Psoas muscle (tissue), 8 donors: ENCODE measurements around the gene DPP4. TPM values are rescaled to one million over a fixed set of nuclear protein-coding genes. Genes with fewer than 3 reads are reported as not detected.

Experiments
- ATAC-seq, 4 donors: fragments of 200-7000 bp; cut with Tn5 transposase; one replicate each; pipeline ENCODE4 v1.9.1; 2020; ENCODE audit warnings: moderate library complexity in 3 of 4, mild to moderate bottlenecking in 2 of 4
- DNase-seq, 2 donors: peaks; one replicate each; pipeline ENCODE4 v3.0.0-alpha.2; 2020
- H3K27ac ChIP-seq: fragments of 200-600 bp; one replicate; pipeline ENCODE4 v1.8.0; 2022
- H3K27me3 ChIP-seq, 3 donors: fragments of 200-600 bp in 1 of 3; one replicate each; pipeline versions ENCODE4 v1.6.1 to v1.8.0; 2013 to 2022; ENCODE audit warnings: low read length in 2 of 3, mild to moderate bottlenecking in 2 of 3, moderate library complexity in 1 of 3; ENCODE audit not compliant: insufficient read depth in 3 of 3
- H3K36me3 ChIP-seq, 2 donors: fragments of 200-600 bp in 1 of 2; one replicate each; pipeline versions ENCODE4 v1.6.1 to v1.8.0; 2013 to 2022; ENCODE audit warnings: low read depth in 1 of 2, mild to moderate bottlenecking in 1 of 2, moderate library complexity in 1 of 2; ENCODE audit not compliant: insufficient read depth in 1 of 2
- H3K4me1 ChIP-seq: fragments of 200-600 bp; one replicate; pipeline ENCODE4 v1.8.0; 2022
- H3K4me3 ChIP-seq: fragments of 200-600 bp; one replicate; pipeline ENCODE4 v1.8.0; 2022; ENCODE audit warnings: mild to moderate bottlenecking
- H3K9me3 ChIP-seq: fragments of 200-600 bp; one replicate; pipeline ENCODE4 v1.8.0; 2022
- WGBS, 3 donors: extraction: QIAGEN DNeasy Blood & Tissue Kit; methylation state at CpG; one replicate each; pipeline versions ENCODE4 v1.1.6 to v1.1.7; 2013; 5-methylcytosine and 5-hydroxymethylcytosine counted together
- intact Hi-C, 2 donors: fragments of 100-400 bp; cut with DNase I; formaldehyde crosslinking; loops; one replicate each; pipeline versions ENCODE4 v1.11.0 to v1.14.2; 2022
- polyA plus RNA-seq, 3 donors: library from polyadenylated mRNA; stranded (reverse); fragments of 200-250 nt; gene quantifications; one replicate each; pipeline ENCODE4 v1.2.3, GENCODE V29; 2013
- total RNA-seq, 4 donors: library from RNA; stranded (reverse); fragmentation: NEBNext Ultra II Directional in 2 of 4; extraction: Animal tissue kit (Norgen Biotek cat#: 25700) in 2 of 4; gene quantifications; one replicate each; pipeline versions ENCODE4 v1.2.1 to v1.2.4, GENCODE V29; 2021 to 2023
- TF ChIP-seq, protein P1 (sequence below): fragments of 200-600 bp; IDR thresholded peaks from one replicate; pipeline ENCODE4 v1.8.0; 2022; ENCODE audit warnings: antibody characterized with exemption
- donor health status: healthy with polysubstance abuse.
- donor health status: DM: no; HTN: no; CAD: no; lungs with moderate emphysema.
- donor health status: Bipolar disorder and iron deficiency.
- donor health status: healthy.
- donor health status: DM: yes; HTN: yes; CAD: no.
- donor health status: DM: no; HTN: no; CAD: no.
- donor health status: DM: no; HTN: no; CAD: no.
- donor health status: DM: yes; HTN: yes; CAD: no.

The DPP4 gene
- total and polyA plus RNA-seq, 7 donors, result 0.25 to 3.1 (median 0.80) TPM

DNA sequence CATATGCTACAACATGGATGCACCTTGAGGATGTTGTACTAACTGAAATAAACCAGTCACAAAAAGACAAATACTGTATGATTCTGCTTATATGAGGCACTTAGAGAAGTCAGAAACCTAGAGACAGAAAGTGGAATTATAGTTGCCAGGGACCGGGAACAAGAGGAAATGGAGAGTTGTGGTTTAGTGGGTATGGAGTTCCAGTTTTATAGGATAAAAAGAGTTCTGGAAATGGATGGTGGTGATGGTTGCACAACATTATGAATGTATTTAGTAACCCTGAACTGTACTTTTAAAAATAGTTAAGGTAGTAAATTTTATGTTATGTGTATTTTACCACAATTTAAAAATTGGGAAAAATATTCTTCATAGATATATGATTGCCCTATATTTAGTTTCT is 97.7 kb downstream of the DPP4 start:
- Histone ChIP-seq H3K4me1 (no peaks in the 10 kb centered on the region), H3K27me3 (no peaks in the 10 kb centered on the region), H3K27ac (no peak overlapping the region), H3K9me3 (no peaks in the 10 kb centered on the region), H3K36me3 (no peaks in the 10 kb centered on the region), H3K4me3 (no peak overlapping the region)
- ATAC-seq (no peak), DNase-seq (no peak)
- TF ChIP-seq, protein P1, sequence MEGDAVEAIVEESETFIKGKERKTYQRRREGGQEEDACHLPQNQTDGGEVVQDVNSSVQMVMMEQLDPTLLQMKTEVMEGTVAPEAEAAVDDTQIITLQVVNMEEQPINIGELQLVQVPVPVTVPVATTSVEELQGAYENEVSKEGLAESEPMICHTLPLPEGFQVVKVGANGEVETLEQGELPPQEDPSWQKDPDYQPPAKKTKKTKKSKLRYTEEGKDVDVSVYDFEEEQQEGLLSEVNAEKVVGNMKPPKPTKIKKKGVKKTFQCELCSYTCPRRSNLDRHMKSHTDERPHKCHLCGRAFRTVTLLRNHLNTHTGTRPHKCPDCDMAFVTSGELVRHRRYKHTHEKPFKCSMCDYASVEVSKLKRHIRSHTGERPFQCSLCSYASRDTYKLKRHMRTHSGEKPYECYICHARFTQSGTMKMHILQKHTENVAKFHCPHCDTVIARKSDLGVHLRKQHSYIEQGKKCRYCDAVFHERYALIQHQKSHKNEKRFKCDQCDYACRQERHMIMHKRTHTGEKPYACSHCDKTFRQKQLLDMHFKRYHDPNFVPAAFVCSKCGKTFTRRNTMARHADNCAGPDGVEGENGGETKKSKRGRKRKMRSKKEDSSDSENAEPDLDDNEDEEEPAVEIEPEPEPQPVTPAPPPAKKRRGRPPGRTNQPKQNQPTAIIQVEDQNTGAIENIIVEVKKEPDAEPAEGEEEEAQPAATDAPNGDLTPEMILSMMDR, result no peak
- intact Hi-C loops, result no loop called here
- 88 to 92% (median 88%) methylated on average over 1 of the region's 1 CpG for WGBS, 3 donors

DNA sequence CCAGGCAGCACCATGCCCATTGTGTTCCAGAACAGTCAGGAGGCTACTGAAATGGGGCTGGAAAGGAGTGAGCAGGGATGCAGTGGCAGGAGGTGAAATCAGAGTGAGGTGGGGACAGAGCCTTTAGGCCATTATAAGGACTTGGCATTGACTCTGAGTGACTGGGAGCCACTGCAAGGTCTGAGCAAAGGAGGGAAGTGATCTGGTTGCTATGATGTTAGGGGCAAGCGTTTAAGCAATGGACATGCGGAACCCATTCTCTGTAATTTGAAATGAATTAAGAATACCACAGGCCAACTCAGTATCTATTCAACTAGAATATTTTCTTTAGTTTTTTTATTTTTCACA is 98.2 kb downstream of the DPP4 start:
- H3K9me3 ChIP-seq, result no peaks in the 10 kb centered on the region
- intact Hi-C loops, result no loop called here
- 94 to 98% (median 96%) methylated on average over 2 of the region's 2 CpGs for WGBS, 3 donors
- TF ChIP-seq, protein P1, result no peak
- no peak overlapping the region for H3K4me3 ChIP-seq
- no peaks in the 10 kb centered on the region for H3K4me1 ChIP-seq
- no peaks in the 10 kb centered on the region for H3K36me3 ChIP-seq
- ATAC-seq, result no peak
- H3K27me3 ChIP-seq, result no peaks in the 10 kb centered on the region
- DNase-seq, result no peak
- no peak overlapping the region for H3K27ac ChIP-seq

DNA sequence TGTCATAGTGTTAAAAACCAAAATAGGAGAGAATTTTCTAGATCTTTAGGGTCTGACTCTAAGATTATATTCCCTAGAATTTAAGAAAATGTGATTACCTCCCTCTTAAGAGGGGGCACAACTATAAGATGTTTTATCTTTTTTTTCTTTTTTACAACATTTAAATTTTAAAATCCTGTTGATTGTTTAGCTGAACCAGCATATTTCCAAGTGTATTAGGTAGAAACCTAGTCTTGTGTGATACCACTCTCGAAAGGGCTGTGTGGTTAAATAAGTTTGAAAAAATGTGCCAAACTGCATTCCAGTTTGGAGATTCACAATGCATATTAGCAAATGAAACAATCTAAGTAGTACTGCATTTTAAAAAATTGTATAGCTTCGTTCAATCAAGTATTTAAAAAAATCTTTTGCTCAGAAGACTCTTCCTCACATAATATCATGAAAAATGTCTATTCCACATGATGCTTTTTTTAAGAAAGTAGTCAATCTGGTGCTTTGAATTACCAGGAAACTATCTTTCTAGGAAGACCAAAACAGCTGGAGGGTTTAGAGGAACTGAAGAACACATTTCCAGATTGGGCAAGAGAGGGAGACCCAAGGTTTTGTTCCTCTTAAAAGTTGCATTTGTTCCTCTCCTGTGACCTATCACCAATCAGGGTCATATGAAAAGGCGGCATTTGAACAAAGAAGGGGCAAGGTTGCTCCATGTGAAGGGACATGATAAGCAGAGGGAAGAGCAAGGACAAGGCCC is 98.8 kb downstream of the DPP4 start:
- no peak for ATAC-seq
- no peaks in the 10 kb centered on the region for H3K4me1 ChIP-seq
- WGBS, 3 donors, result 77 to 84% (median 84%) methylated on average over 3 of the region's 3 CpGs

DNA sequence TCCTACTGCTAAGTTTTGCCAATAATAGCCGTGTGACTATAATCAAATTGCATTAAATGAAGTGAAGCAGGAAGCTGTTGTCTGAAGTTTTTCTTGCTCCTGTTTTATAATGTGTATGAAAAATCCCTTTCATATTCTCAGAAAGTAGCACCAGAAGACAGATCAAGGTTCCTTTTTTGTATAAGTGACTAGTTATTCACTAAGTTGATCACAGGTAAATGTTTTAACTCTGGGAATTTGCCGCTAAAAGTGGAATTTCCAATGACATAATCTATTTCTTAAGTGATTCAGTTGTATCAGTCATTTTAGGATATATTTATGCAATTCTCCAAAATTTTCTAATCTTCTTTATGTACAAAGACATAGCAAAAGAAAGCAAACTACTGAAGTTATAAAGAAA is 99.6 kb downstream of the DPP4 start:
- TF ChIP-seq, protein P1, result no peak
- Histone ChIP-seq H3K36me3 (no peaks in the 10 kb centered on the region), H3K4me3 (no peak overlapping the region), H3K9me3 (no peaks in the 10 kb centered on the region), H3K27me3 (no peaks in the 10 kb centered on the region), H3K27ac (no peak overlapping the region), H3K4me1 (no peaks in the 10 kb centered on the region)
- ATAC-seq, result no peak
- intact Hi-C loops, result no loop called here
- 89 to 98% (median 94%) methylated on average over 2 of the region's 2 CpGs for WGBS, 3 donors
- DNase-seq, result no peak

More for the DNA sequence above, 98.8 kb downstream of the DPP4 start:
- no peak for DNase-seq
- TF ChIP-seq, protein P1, result no peak
- Histone ChIP-seq H3K36me3 (no peaks in the 10 kb centered on the region), H3K9me3 (no peaks in the 10 kb centered on the region), H3K27ac (no peak overlapping the region), H3K4me3 (no peak overlapping the region), H3K27me3 (no peaks in the 10 kb centered on the region)
- intact Hi-C loops, result no loop called here

DNA sequence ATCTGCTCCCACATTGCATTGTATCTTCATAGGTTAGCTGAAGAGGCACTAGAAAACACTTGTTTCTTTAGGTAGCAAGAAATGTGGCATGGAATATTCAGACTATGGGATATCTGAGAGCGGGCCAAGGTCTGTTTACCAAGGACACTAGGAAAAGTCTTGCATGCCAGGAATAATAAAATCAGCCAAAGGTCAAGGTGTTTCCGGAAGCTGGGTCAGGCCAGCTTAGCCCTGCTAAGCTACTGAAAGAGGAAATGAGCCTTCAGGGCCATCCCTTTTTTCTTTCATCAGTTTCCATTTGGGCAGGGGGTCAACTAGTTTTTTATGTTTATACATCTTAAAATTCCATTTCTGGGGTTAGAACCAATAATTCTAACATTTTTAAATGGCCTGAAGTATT is 101.1 kb downstream of the DPP4 start:
- WGBS, 3 donors, result 52 to 66% (median 64%) methylated on average over 2 of the region's 2 CpGs
- no peak overlapping the region for H3K27ac ChIP-seq
- no peak overlapping the region for H3K4me3 ChIP-seq
- no peaks in the 10 kb centered on the region for H3K9me3 ChIP-seq
- no peak for ATAC-seq
- no peaks in the 10 kb centered on the region for H3K27me3 ChIP-seq
- H3K4me1 ChIP-seq, result no peaks in the 10 kb centered on the region
- TF ChIP-seq, protein P1, result no peak
- no peak for DNase-seq
- no peaks in the 10 kb centered on the region for H3K36me3 ChIP-seq
- intact Hi-C loops, result no loop called here
